Stimulated activated CD4-positive, alpha-beta T cell treated with anti-CD3 and anti-CD28 coated beads, Interleukin-4, amount 100 ng/mL, for 24 hours (primary cell): Measurements from ENCODE around the gene KLF13.

Experiments
- DNase-seq: peaks from one replicate; pipeline ENCODE4 v3.0.0-alpha.2; 2020

Gene KLF13

DNA sequence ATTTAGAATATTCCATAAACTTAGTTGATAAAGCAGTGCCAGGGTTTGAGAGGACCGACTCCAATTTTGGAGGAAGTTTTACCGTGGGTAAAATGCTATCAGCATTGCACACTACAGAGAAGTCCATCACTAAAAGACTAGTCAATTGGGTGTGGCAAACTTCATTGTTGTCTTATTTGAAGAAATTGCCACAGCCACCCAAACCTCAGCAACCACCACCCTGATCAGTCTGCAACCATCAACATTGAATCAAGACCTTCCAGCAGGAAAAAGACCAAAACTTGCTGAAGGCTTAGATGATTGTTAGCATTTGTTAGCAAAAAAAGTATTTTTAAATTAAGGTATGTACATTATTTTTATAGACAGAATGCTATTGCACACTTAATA is 60.5 kb downstream of the KLF13 start:
- DNase-seq = no peak

- DNase-seq = peak; percentile 38
Measured at GRCh38 chr15:31387479-31388118, 61.0 kb downstream of the KLF13 start.

- DNase-seq = no peak
Measured at GRCh38 chr15:31389576-31389975, 62.9 kb downstream of the KLF13 start.

DNA sequence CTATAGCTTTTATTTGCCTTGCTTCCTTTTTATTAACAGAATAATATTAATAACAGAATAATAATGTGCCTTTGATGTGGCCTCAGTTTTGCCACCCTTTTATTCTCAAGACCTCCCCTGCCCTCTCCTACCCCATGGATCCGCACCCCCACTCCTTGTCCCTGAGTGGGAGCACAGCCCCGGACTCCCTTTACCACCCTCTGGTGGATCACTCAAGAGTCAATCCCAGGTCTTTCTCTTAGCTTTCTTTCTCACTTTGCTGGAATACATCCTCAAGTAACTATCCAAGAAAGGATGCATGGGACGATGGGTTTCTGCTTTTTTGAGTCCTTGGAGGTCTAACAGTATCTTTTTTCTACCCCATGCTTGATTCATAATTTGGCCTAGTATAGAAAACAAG is 63.4 kb downstream of the KLF13 start:
- no peak for DNase-seq

- DNase-seq = no peak
Measured at GRCh38 chr15:31390777-31391486, 64.3 kb downstream of the KLF13 start.

GRCh38 chr15:31391687-31392671 is 65.3 kb downstream of the KLF13 start:
- DNase-seq = peak; percentile 78

GRCh38 chr15:31392761-31393401 is 66.2 kb downstream of the KLF13 start:
- DNase-seq = peak; percentile 6

DNA sequence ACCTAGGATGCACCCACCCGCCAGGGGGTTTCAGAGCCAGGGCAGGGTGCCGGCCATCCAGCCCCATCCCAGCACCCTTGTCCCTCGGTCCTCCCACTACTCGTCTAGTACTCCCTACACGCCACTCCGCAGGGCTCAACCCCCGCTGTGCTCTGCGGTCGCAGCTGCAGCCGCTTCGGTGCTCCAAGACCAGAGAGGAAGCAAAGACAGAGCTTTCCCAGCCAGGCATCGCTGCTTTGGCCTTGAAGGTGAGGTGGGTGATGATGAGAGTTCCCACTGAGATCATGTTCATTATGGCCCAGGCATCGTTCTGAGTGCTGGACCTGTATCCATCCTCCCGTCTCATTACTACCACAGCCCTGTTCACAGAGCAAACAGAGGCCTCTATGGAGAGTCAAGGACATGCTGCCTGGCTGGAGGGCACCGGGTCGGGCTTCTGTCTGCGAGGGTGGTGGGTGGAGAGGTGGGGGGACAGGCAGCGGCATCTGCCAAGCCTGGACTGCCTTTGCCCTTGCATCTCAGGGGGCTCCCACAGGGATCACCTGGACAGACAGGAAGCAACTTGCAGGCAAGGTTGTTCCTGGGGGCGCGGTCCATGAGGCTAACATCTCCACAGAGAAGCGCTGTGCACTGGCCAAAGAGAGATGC is 66.9 kb downstream of the KLF13 start:
- peak; percentile 3 for DNase-seq

GRCh38 chr15:31396881-31397560 is 70.4 kb downstream of the KLF13 start:
- DNase-seq = peak; percentile 2

- DNase-seq = no peak
Measured at GRCh38 chr15:31397851-31398661, 71.4 kb downstream of the KLF13 start.

DNA sequence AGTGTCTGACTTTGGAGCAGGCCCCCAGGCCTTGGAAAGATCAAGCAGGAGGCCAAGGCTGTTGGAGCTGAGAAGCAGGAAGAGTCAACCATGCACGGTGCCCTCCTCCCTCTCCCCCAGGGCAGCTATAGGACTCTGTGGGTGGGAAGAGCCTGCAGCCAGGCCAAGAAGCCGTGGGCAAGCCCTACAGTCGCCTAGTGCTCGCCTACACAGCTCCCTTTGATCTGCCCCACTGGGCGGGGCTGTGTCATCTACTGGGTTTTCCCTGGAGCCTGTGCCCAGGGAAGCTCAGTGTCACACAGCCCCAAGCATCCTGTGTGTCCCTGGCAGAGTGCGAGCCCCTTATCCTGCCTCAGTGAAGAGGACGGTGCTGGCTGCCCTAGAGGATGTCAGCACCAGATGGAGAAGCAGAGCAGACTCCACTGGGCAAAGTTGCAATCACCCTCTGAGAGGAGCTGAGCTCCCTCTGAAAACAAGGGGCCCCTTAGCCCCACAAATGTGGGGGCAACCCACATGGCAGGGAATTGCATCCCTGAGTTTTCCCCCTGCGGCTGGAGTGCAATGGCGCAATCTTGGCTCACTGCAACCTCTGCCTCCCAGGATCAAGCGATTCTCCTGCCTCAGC is 72.2 kb downstream of the KLF13 start:
- no peak for DNase-seq

- DNase-seq = no peak
Measured at GRCh38 chr15:31399544-31400171, 73.0 kb downstream of the KLF13 start.

GRCh38 chr15:31400222-31400927 is 73.7 kb downstream of the KLF13 start:
- no peak for DNase-seq

GRCh38 chr15:31401282-31401681 is 74.6 kb downstream of the KLF13 start:
- no peak for DNase-seq

GRCh38 chr15:31402003-31402402 is 75.4 kb downstream of the KLF13 start:
- no peak for DNase-seq

GRCh38 chr15:31402511-31403056 is 75.9 kb downstream of the KLF13 start:
- DNase-seq = no peak

DNA sequence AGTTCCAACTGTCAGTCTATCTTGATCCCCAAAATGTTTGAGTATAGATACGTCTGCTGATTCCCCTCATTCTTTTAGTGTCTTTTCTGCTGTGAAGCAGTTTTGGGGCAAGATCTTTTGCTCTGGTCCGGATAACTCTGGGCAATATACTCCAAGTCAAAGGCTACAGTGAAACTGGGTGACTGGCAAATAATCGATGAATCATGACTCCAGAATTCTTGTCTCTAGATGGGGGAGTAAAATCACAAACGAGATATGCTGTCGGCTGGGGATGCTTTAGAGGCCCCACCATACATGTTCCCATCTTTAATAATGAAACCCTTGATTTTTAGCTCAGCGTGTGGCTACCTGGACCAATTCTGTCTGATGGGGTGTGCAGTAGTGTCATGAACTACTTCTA is 76.5 kb downstream of the KLF13 start:
- no peak for DNase-seq

DNA sequence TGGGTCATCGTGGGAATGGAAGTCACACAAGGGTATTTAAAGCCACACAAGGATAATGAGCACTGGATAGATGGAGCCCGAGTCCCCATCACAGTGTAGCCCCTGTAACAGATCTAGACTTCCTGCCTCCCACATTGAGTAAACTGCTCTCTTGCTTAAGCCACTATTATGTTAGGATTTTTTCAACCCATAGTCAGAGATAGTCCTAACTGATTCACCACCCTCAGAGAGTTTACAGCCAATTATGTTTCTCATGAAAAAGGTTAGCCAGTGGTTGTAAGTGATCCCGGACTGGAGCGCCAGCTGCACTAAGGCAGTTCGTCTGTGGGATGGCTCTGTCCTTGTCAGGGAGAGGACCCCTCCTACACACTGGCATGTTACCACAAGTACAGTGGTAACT is 77.0 kb downstream of the KLF13 start:
- DNase-seq = no peak

GRCh38 chr15:31404345-31404744 is 77.7 kb downstream of the KLF13 start:
- no peak for DNase-seq
